Caco-2 (cell line): ENCODE measurements around the gene TAX1BP1. TPM values are rescaled to one million over a fixed set of nuclear protein-coding genes. Genes with fewer than 3 reads are reported as not detected.

Experiments used
- BruUV-seq: library from RNA; stranded (reverse); fragments of 400-500 nt; replicated peaks from 2 replicates; lab custom pipeline; 2021; lab: Mats Ljungman, UMichigan
- CTCF ChIA-PET: fragments of 300-600 bp; sonication (Branson Sonifier 250); formaldehyde crosslinking; loops from one replicate; lab custom pipeline; 2022; ENCODE audit warnings: antibody characterized with exemption; lab: Charles Lee
- POLR2A ChIA-PET: fragments of 300-600 bp; sonication (Branson Sonifier 250); formaldehyde crosslinking; loops from one replicate; lab custom pipeline; 2022; ENCODE audit warnings: antibody characterized with exemption; lab: Charles Lee
- DNase-seq, 2 experiments: peaks; one replicate each; pipeline versions ENCODE4 v3.0.0 to v3.0.0-alpha.2; 2020 to 2022
- H3K27me3 ChIP-seq: replicated peaks from 2 replicates; pipeline ENCODE4 v1.6.0; 2011; ENCODE audit warnings: low read length; ENCODE audit not compliant: control insufficient read depth, insufficient read depth
- H3K36me3 ChIP-seq: 2 replicates; pipeline ENCODE4 v1.5.1; 2011; ENCODE audit warnings: low read length; ENCODE audit not compliant: control insufficient read depth, insufficient read depth
- H3K4me1 ChIP-seq: fragments of 250-450 bp; sonication (Bioruptor Pico); 2 replicates; pipeline ENCODE4 v1.5.1; 2020; ENCODE audit warnings: mild to moderate bottlenecking
- H3K4me3 ChIP-seq: 2 replicates; pipeline ENCODE4 v1.5.1; 2011; ENCODE audit warnings: low read depth, mild to moderate bottlenecking, control low read depth, low read length
- H3K9me3 ChIP-seq: fragments of 250-450 bp; sonication (Bioruptor Pico); 2 replicates; pipeline ENCODE4 v1.5.1; 2020; ENCODE audit warnings: mild to moderate bottlenecking, moderate library complexity
- H3K27ac Mint-ChIP-seq: one replicate; pipeline ENCODE4 v1.8.0; 2022; ENCODE audit warnings: mixed read lengths; ENCODE audit not compliant: unreplicated experiment
- H3K27me3 Mint-ChIP-seq: one replicate; pipeline ENCODE4 v1.8.0; 2022; ENCODE audit warnings: mixed read lengths; ENCODE audit not compliant: insufficient read depth, unreplicated experiment
- H3K36me3 Mint-ChIP-seq: one replicate; pipeline ENCODE4 v1.8.0; 2022; ENCODE audit warnings: mild to moderate bottlenecking, mixed read lengths; ENCODE audit not compliant: insufficient read depth, unreplicated experiment
- H3K4me1 Mint-ChIP-seq: one replicate; pipeline ENCODE4 v1.8.0; 2022; ENCODE audit warnings: low read depth, mixed read lengths; ENCODE audit not compliant: unreplicated experiment
- H3K4me3 Mint-ChIP-seq: one replicate; pipeline ENCODE4 v1.8.0; 2022; ENCODE audit warnings: mild to moderate bottlenecking, moderate library complexity, mixed read lengths; ENCODE audit not compliant: unreplicated experiment
- H3K9me3 Mint-ChIP-seq: one replicate; pipeline ENCODE4 v1.8.0; 2022; ENCODE audit warnings: mixed read lengths; ENCODE audit not compliant: unreplicated experiment
- intact Hi-C: fragments of 100-400 bp; cut with micrococcal nuclease; formaldehyde crosslinking; loops from one replicate; pipeline ENCODE4 v1.10.0; 2022; ENCODE audit not compliant: unreplicated experiment
- total RNA-seq: library from RNA; stranded (reverse); gene quantifications from 2 replicates; pipeline ENCODE4 v1.2.3, GENCODE V29; 2022
- TF ChIP-seq, protein P1 (sequence below), 2 experiments: fragments of 200-600 bp in 1 of 2; IDR thresholded peaks; 1 replicate in 1 of 2; 2 replicates in 1 of 2; pipeline versions ENCODE4 v1.5.1 to v1.8.0; 2011 to 2022; ENCODE audit warnings: antibody characterized with exemption in 1 of 2, control low read depth in 1 of 2, inconsistent platforms in 1 of 2, low read depth in 1 of 2, low read length in 1 of 2, mild to moderate bottlenecking in 1 of 2, moderate library complexity in 1 of 2; ENCODE audit not compliant: insufficient read depth in 1 of 2, severe bottlenecking in 1 of 2, unreplicated experiment in 1 of 2

Gene TAX1BP1
- total RNA-seq, 1 experiment from 2014 or later = 96.8 TPM

DNA sequence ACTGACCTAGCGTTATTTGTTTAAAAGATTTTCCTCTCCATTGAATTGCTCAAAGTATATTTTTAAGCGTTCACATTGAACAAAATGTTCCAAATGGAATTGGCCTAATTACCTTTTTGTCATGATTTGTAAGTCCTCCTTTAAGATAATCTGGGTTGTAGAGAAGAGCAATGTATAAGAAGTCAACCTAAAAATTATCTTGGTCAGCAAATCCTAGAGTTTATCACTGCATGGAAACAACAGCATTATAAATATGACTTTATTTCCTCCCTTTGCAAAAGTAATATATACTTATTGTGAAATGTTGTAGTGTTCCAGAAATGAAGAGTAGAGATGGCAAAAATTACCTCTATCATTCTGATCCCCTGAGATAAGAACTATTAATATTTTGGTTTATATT lies 59.2 kb downstream of the TAX1BP1 start:
- H3K4me3 Mint-ChIP-seq = no peak overlapping the region
- no peaks in the 10 kb centered on the region for H3K9me3 Mint-ChIP-seq

GRCh38 chr7:27802999-27803398 lies 63.0 kb downstream of the TAX1BP1 start:
- no TSS peak for BruUV-seq
- no peaks in the 10 kb centered on the region for H3K36me3 ChIP-seq

More for the DNA sequence above, 59.2 kb downstream of the TAX1BP1 start:
- ChIA-PET POLR2A (no interaction called here), CTCF (no interaction called here)
- TF ChIP-seq, protein P1, sequence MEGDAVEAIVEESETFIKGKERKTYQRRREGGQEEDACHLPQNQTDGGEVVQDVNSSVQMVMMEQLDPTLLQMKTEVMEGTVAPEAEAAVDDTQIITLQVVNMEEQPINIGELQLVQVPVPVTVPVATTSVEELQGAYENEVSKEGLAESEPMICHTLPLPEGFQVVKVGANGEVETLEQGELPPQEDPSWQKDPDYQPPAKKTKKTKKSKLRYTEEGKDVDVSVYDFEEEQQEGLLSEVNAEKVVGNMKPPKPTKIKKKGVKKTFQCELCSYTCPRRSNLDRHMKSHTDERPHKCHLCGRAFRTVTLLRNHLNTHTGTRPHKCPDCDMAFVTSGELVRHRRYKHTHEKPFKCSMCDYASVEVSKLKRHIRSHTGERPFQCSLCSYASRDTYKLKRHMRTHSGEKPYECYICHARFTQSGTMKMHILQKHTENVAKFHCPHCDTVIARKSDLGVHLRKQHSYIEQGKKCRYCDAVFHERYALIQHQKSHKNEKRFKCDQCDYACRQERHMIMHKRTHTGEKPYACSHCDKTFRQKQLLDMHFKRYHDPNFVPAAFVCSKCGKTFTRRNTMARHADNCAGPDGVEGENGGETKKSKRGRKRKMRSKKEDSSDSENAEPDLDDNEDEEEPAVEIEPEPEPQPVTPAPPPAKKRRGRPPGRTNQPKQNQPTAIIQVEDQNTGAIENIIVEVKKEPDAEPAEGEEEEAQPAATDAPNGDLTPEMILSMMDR (IDR thresholded peaks at IDR 0.05; ENCODE audit: insufficient read depth in 1 of 2, low read depth in 1 of 2, low read length in 1 of 2, severe bottlenecking in 1 of 2, unreplicated experiment in 1 of 2) = no peak
- intact Hi-C loops = no loop called here
- no TSS peak for BruUV-seq
- Mint-ChIP-seq H3K27me3 (no peaks in the 10 kb centered on the region), H3K36me3 (peaks cover 40% of the 10 kb centered on the region), H3K4me1 (no peaks in the 10 kb centered on the region), H3K27ac (no peak overlapping the region)
- no peaks in the 10 kb centered on the region for H3K27me3 ChIP-seq
- no peaks in the 10 kb centered on the region for H3K36me3 ChIP-seq
- H3K9me3 ChIP-seq = no peaks in the 10 kb centered on the region
- DNase-seq = no peak
- H3K4me1 ChIP-seq = no peaks in the 10 kb centered on the region
- H3K4me3 ChIP-seq = no peak overlapping the region

DNA sequence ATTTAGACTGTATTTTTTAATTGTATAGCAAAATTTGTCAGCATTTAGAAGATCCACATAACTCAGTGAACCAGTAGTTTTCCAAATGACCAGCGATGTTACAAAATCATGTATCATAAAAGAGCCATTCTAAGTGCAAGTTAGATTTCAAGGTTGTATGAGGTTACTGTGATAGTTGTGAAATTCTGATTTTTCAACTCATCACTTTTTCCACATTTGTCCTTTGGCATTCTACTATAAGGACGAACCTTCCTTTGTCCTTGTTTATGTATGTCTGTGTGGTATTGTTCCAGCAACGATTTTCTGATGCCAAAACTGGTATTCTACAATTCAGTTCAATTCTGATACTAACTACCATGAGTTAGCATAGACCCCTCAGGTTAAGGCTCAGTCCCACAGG lies 64.2 kb downstream of the TAX1BP1 start:
- H3K27ac Mint-ChIP-seq = no peak overlapping the region
- no peak for DNase-seq

More at GRCh38 chr7:27802999-27803398, 63.0 kb downstream of the TAX1BP1 start:
- DNase-seq = no peak
- Histone ChIP-seq H3K4me1 (no peaks in the 10 kb centered on the region), H3K27me3 (no peaks in the 10 kb centered on the region), H3K4me3 (no peak overlapping the region), H3K9me3 (no peaks in the 10 kb centered on the region)
- ChIA-PET CTCF (no interaction called here), POLR2A (no interaction called here)
- Mint-ChIP-seq H3K27me3 (no peaks in the 10 kb centered on the region), H3K36me3 (peaks cover 19% of the 10 kb centered on the region), H3K27ac (no peak overlapping the region), H3K4me3 (no peak overlapping the region), H3K9me3 (no peaks in the 10 kb centered on the region), H3K4me1 (no peaks in the 10 kb centered on the region)
- intact Hi-C loops = no loop called here
- TF ChIP-seq, protein P1 (IDR thresholded peaks at IDR 0.05; ENCODE audit: insufficient read depth in 1 of 2, low read depth in 1 of 2, low read length in 1 of 2, severe bottlenecking in 1 of 2, unreplicated experiment in 1 of 2) = no peak

More for the DNA sequence above, 64.2 kb downstream of the TAX1BP1 start:
- no peaks in the 10 kb centered on the region for H3K36me3 ChIP-seq
- BruUV-seq = no TSS peak
- Mint-ChIP-seq H3K4me1 (no peaks in the 10 kb centered on the region), H3K36me3 (peaks cover 11% of the 10 kb centered on the region), H3K4me3 (no peak overlapping the region), H3K9me3 (no peaks in the 10 kb centered on the region), H3K27me3 (no peaks in the 10 kb centered on the region)
- intact Hi-C loops = no loop called here
- H3K27me3 ChIP-seq = no peaks in the 10 kb centered on the region
- H3K4me1 ChIP-seq = no peaks in the 10 kb centered on the region
- no peaks in the 10 kb centered on the region for H3K9me3 ChIP-seq
- ChIA-PET CTCF (no interaction called here), POLR2A (no interaction called here)
- TF ChIP-seq, protein P1 (IDR thresholded peaks at IDR 0.05; ENCODE audit: insufficient read depth in 1 of 2, low read depth in 1 of 2, low read length in 1 of 2, severe bottlenecking in 1 of 2, unreplicated experiment in 1 of 2) = no peak
- H3K4me3 ChIP-seq = no peak overlapping the region
